Activated naive CD8-positive, alpha-beta T cell treated with anti-CD3 and anti-CD28 coated beads, Interleukin-2, amount 50 U/mL, for 24 hours (primary cell): ENCODE results near the gene HCN1.
"Not testable (repeated sequence)": the region's sequence is repeated elsewhere in the genome, so short reads cannot be mapped to it uniquely, and the experiment has no call there.

Experiments used
- ATAC-seq: fragments of 150-1000 bp; cut with Tn5 transposase; one replicate; pipeline ENCODE4 v1.10.0; 2021
- DNase-seq: peaks from one replicate; pipeline ENCODE4 v3.0.0; 2021
- H3K27ac Mint-ChIP-seq: one replicate; pipeline ENCODE4 v1.8.0; 2021; ENCODE audit warnings: mild to moderate bottlenecking, mixed read lengths
- H3K27me3 Mint-ChIP-seq: one replicate; pipeline ENCODE4 v1.8.0; 2021; ENCODE audit warnings: mixed read lengths
- H3K36me3 Mint-ChIP-seq: one replicate; pipeline ENCODE4 v1.8.0; 2021; ENCODE audit warnings: low read depth, mixed read lengths
- H3K4me1 Mint-ChIP-seq: one replicate; pipeline ENCODE4 v1.8.0; 2021; ENCODE audit warnings: mixed read lengths
- H3K4me3 Mint-ChIP-seq: one replicate; pipeline ENCODE4 v1.8.0; 2021; ENCODE audit warnings: mild to moderate bottlenecking, moderate library complexity, mixed read lengths
- H3K9me3 Mint-ChIP-seq: one replicate; pipeline ENCODE4 v1.8.0; 2021; ENCODE audit warnings: mixed read lengths

HCN1 gene

GRCh38 chr5:45672271-45672670 lies 23.9 kb downstream of the HCN1 start:
- Mint-ChIP-seq H3K27me3 (no peaks in the 10 kb centered on the region), H3K36me3 (no peaks in the 10 kb centered on the region), H3K9me3 (peaks cover 30% of the 10 kb centered on the region), H3K4me1 (no peaks in the 10 kb centered on the region), H3K27ac (no peak overlapping the region), H3K4me3 (no peak overlapping the region)
- ATAC-seq = no peak
- DNase-seq = no peak

GRCh38 chr5:45648744-45649143 lies 47.4 kb downstream of the HCN1 start:
- Mint-ChIP-seq H3K27ac (no peak overlapping the region), H3K9me3 (peaks cover 16% of the 10 kb centered on the region), H3K4me1 (no peaks in the 10 kb centered on the region), H3K36me3 (no peaks in the 10 kb centered on the region), H3K27me3 (no peaks in the 10 kb centered on the region), H3K4me3 (no peak overlapping the region)
- DNase-seq = no peak
- ATAC-seq = no peak

- DNase-seq (no peak), ATAC-seq (no peak)
- Mint-ChIP-seq H3K36me3 (no peaks in the 10 kb centered on the region), H3K9me3 (no peaks in the 10 kb centered on the region), H3K4me1 (no peaks in the 10 kb centered on the region), H3K27me3 (no peaks in the 10 kb centered on the region), H3K27ac (no peak overlapping the region), H3K4me3 (no peak overlapping the region)
Observed at GRCh38 chr5:45643056-45643455, 53.1 kb downstream of the HCN1 start.

GRCh38 chr5:45642370-45642769 lies 53.8 kb downstream of the HCN1 start:
- no peaks in the 10 kb centered on the region for H3K36me3 Mint-ChIP-seq
- no peaks in the 10 kb centered on the region for H3K4me1 Mint-ChIP-seq
- no peak overlapping the region for H3K27ac Mint-ChIP-seq
- ATAC-seq (no peak), DNase-seq (no peak)
- no peak overlapping the region for H3K4me3 Mint-ChIP-seq
- H3K9me3 Mint-ChIP-seq = peaks cover 4% of the 10 kb centered on the region
- no peaks in the 10 kb centered on the region for H3K27me3 Mint-ChIP-seq

GRCh38 chr5:45639040-45639439 lies 57.1 kb downstream of the HCN1 start:
- ATAC-seq (no peak), DNase-seq (no peak)
- H3K9me3 Mint-ChIP-seq = peaks cover 21% of the 10 kb centered on the region
- H3K4me3 Mint-ChIP-seq = no peak overlapping the region
- H3K4me1 Mint-ChIP-seq = no peaks in the 10 kb centered on the region
- no peak overlapping the region for H3K27ac Mint-ChIP-seq
- H3K27me3 Mint-ChIP-seq = no peaks in the 10 kb centered on the region
- no peaks in the 10 kb centered on the region for H3K36me3 Mint-ChIP-seq

- DNase-seq (no peak), ATAC-seq (no peak)
- H3K9me3 Mint-ChIP-seq = peaks cover 17% of the 10 kb centered on the region
- H3K4me3 Mint-ChIP-seq = no peak overlapping the region
- no peaks in the 10 kb centered on the region for H3K4me1 Mint-ChIP-seq
- H3K36me3 Mint-ChIP-seq = no peaks in the 10 kb centered on the region
- H3K27ac Mint-ChIP-seq = no peak overlapping the region
- no peaks in the 10 kb centered on the region for H3K27me3 Mint-ChIP-seq
Observed at GRCh38 chr5:45627076-45627656, 69.0 kb downstream of the HCN1 start.

GRCh38 chr5:45623832-45624231 lies 72.3 kb downstream of the HCN1 start:
- Mint-ChIP-seq H3K36me3 (no peaks in the 10 kb centered on the region), H3K9me3 (peaks cover 22% of the 10 kb centered on the region), H3K27me3 (no peaks in the 10 kb centered on the region), H3K27ac (no peak overlapping the region), H3K4me1 (no peaks in the 10 kb centered on the region), H3K4me3 (no peak overlapping the region)
- ATAC-seq (no peak), DNase-seq (no peak)

- DNase-seq = no peak
- no peak overlapping the region for H3K27ac Mint-ChIP-seq
- no peak overlapping the region for H3K4me3 Mint-ChIP-seq
- H3K4me1 Mint-ChIP-seq = no peaks in the 10 kb centered on the region
- H3K36me3 Mint-ChIP-seq = no peaks in the 10 kb centered on the region
- ATAC-seq = no peak
- no peaks in the 10 kb centered on the region for H3K27me3 Mint-ChIP-seq
- peaks cover 30% of the 10 kb centered on the region for H3K9me3 Mint-ChIP-seq
Observed at GRCh38 chr5:45622365-45622764, 73.8 kb downstream of the HCN1 start.

GRCh38 chr5:45617859-45618416 lies 78.2 kb downstream of the HCN1 start:
- DNase-seq (no peak), ATAC-seq (no peak)
- Mint-ChIP-seq H3K27me3 (no peaks in the 10 kb centered on the region), H3K4me1 (no peaks in the 10 kb centered on the region), H3K27ac (no peak overlapping the region), H3K36me3 (no peaks in the 10 kb centered on the region), H3K4me3 (no peak overlapping the region), H3K9me3 (peaks cover 20% of the 10 kb centered on the region)

- DNase-seq (no peak), ATAC-seq (no peak)
- no peak overlapping the region for H3K27ac Mint-ChIP-seq
- peaks cover 9% of the 10 kb centered on the region for H3K9me3 Mint-ChIP-seq
- no peaks in the 10 kb centered on the region for H3K36me3 Mint-ChIP-seq
- no peak overlapping the region for H3K4me3 Mint-ChIP-seq
- no peaks in the 10 kb centered on the region for H3K4me1 Mint-ChIP-seq
- H3K27me3 Mint-ChIP-seq = no peaks in the 10 kb centered on the region
Observed at GRCh38 chr5:45609661-45610060, 86.5 kb downstream of the HCN1 start.

GRCh38 chr5:45604092-45604491 lies 92.1 kb downstream of the HCN1 start:
- no peak for ATAC-seq

GRCh38 chr5:45601424-45601823 lies 94.8 kb downstream of the HCN1 start:
- H3K9me3 Mint-ChIP-seq = peaks cover 11% of the 10 kb centered on the region
- no peaks in the 10 kb centered on the region for H3K4me1 Mint-ChIP-seq
- no peak overlapping the region for H3K4me3 Mint-ChIP-seq
- no peaks in the 10 kb centered on the region for H3K36me3 Mint-ChIP-seq
- no peaks in the 10 kb centered on the region for H3K27me3 Mint-ChIP-seq
- ATAC-seq (no peak), DNase-seq (no peak)
- no peak overlapping the region for H3K27ac Mint-ChIP-seq

More at GRCh38 chr5:45604092-45604491, 92.1 kb downstream of the HCN1 start:
- no peak for DNase-seq
- H3K27ac Mint-ChIP-seq = no peak overlapping the region
- no peaks in the 10 kb centered on the region for H3K36me3 Mint-ChIP-seq
- H3K4me3 Mint-ChIP-seq = no peak overlapping the region
- H3K4me1 Mint-ChIP-seq = no peaks in the 10 kb centered on the region
- H3K9me3 Mint-ChIP-seq = peaks cover 7% of the 10 kb centered on the region
- H3K27me3 Mint-ChIP-seq = no peaks in the 10 kb centered on the region

- Mint-ChIP-seq H3K27me3 (no peaks in the 10 kb centered on the region), H3K4me1 (no peaks in the 10 kb centered on the region), H3K9me3 (peaks cover 15% of the 10 kb centered on the region), H3K36me3 (no peaks in the 10 kb centered on the region), H3K4me3 (no peak overlapping the region), H3K27ac (no peak overlapping the region)
- ATAC-seq (no peak), DNase-seq (no peak)
Observed at GRCh38 chr5:45596320-45596719, 99.9 kb downstream of the HCN1 start.

- not testable (repeated sequence) for ATAC-seq, H3K27ac Mint-ChIP-seq, H3K4me1 Mint-ChIP-seq, H3K4me3 Mint-ChIP-seq, H3K27me3 Mint-ChIP-seq, H3K36me3 Mint-ChIP-seq, DNase-seq
- peaks cover 11% of the 10 kb centered on the region for H3K9me3 Mint-ChIP-seq
Observed at GRCh38 chr5:45586001-45586400, 110.2 kb downstream of the HCN1 start.

- Mint-ChIP-seq H3K27me3 (no peaks in the 10 kb centered on the region), H3K4me1 (no peaks in the 10 kb centered on the region), H3K9me3 (peaks cover 20% of the 10 kb centered on the region), H3K36me3 (no peaks in the 10 kb centered on the region), H3K4me3 (no peak overlapping the region), H3K27ac (no peak overlapping the region)
- no peak for ATAC-seq
- DNase-seq = no peak
Observed at GRCh38 chr5:45578270-45578669, 117.9 kb downstream of the HCN1 start.

- DNase-seq (no peak), ATAC-seq (no peak)
- H3K27ac Mint-ChIP-seq = no peak overlapping the region
- no peaks in the 10 kb centered on the region for H3K36me3 Mint-ChIP-seq
- H3K4me3 Mint-ChIP-seq = no peak overlapping the region
- H3K9me3 Mint-ChIP-seq = peaks cover 27% of the 10 kb centered on the region
- H3K4me1 Mint-ChIP-seq = no peaks in the 10 kb centered on the region
- H3K27me3 Mint-ChIP-seq = no peaks in the 10 kb centered on the region
Observed at GRCh38 chr5:45568813-45569212, 127.4 kb downstream of the HCN1 start.
